OCI-LY7 (cell line): ENCODE results near the gene NIPBL.

Experiments
- EZH2phosphoT487 ChIP-seq: fragments of 200-600 bp; sonication (generic); IDR thresholded peaks from 2 replicates; pipeline ENCODE4 v1.6.1; 2018; ENCODE audit warnings: low read depth, borderline replicate concordance, mild to moderate bottlenecking, mixed run types, antibody characterized with exemption, low read length, moderate library complexity, mixed read lengths
- TF ChIP-seq, protein P1 (sequence below): fragments of 200-600 bp; sonication (generic); conservative IDR thresholded peaks from 2 replicates; pipeline ENCODE4 v1.5.1; 2014; ENCODE audit warnings: mild to moderate bottlenecking, antibody characterized with exemption, low read length, moderate library complexity, mixed read lengths

DNA sequence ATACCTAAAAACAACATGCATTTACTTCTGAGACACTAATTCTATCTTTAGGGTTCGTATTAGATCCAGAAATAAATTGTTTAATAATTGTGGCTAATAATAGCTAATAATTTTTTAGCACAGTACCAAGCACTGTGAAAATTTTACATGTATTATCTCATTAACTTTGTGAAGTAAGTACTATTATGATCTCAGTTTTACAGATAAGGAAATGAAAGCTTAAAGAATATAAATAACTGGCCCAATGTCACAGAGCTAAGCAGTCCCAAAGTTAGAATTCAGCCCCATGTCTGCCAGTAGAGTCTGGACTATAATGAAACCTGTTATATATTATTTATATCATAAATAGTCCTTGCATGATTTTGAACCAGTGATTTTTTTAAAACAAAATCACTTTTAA lies 163.3 kb downstream of the NIPBL start:
- TF ChIP-seq, protein P1, sequence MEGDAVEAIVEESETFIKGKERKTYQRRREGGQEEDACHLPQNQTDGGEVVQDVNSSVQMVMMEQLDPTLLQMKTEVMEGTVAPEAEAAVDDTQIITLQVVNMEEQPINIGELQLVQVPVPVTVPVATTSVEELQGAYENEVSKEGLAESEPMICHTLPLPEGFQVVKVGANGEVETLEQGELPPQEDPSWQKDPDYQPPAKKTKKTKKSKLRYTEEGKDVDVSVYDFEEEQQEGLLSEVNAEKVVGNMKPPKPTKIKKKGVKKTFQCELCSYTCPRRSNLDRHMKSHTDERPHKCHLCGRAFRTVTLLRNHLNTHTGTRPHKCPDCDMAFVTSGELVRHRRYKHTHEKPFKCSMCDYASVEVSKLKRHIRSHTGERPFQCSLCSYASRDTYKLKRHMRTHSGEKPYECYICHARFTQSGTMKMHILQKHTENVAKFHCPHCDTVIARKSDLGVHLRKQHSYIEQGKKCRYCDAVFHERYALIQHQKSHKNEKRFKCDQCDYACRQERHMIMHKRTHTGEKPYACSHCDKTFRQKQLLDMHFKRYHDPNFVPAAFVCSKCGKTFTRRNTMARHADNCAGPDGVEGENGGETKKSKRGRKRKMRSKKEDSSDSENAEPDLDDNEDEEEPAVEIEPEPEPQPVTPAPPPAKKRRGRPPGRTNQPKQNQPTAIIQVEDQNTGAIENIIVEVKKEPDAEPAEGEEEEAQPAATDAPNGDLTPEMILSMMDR, result no peak
- no peak for TF ChIP-seq EZH2phosphoT487
